ENCODE measurements around the gene SAMD11.

- no peak for TF ChIP-seq CTCF (conservative IDR thresholded peaks at IDR 0.05; ENCODE audit: low read length)
- no peak for TF ChIP-seq EZH2phosphoT487 (IDR thresholded peaks at IDR 0.05; ENCODE audit: borderline replicate concordance)
These were observed 38.9 kb downstream of the SAMD11 start for GRCh38 chr1:962381-963300.
